HUES6 (cell line): ENCODE measurements around the gene C5orf34.
"Not testable (repeated sequence)": the region's sequence is repeated elsewhere in the genome, so short reads cannot be mapped to it uniquely, and the experiment has no call there.

Source experiments
- H3K27ac ChIP-seq: 2 replicates; pipeline ENCODE4 v1.7.0; 2013; ENCODE audit warnings: low read depth, mild to moderate bottlenecking, low read length, inconsistent platforms
- H3K27me3 ChIP-seq: 2 replicates; pipeline ENCODE4 v1.6.1; 2013; ENCODE audit warnings: low read length; ENCODE audit not compliant: control insufficient read depth, insufficient read depth
- H3K36me3 ChIP-seq: 2 replicates; pipeline ENCODE4 v1.6.1; 2013; ENCODE audit warnings: low read length; ENCODE audit not compliant: control insufficient read depth, insufficient read depth
- H3K4me1 ChIP-seq: 2 replicates; pipeline ENCODE4 v1.6.1; 2013; ENCODE audit warnings: low read length; ENCODE audit not compliant: control insufficient read depth, insufficient read depth
- H3K4me3 ChIP-seq: 2 replicates; pipeline ENCODE4 v1.5.1; 2013; ENCODE audit warnings: low read depth, low read length
- H3K9ac ChIP-seq: one replicate; pipeline ENCODE4 v1.6.1; 2013; ENCODE audit warnings: mild to moderate bottlenecking, low read length
- H3K9me3 ChIP-seq: 2 replicates; pipeline ENCODE4 v1.6.1; 2013; ENCODE audit warnings: low read depth, low read length; ENCODE audit not compliant: control insufficient read depth, insufficient read depth

The C5orf34 gene

DNA sequence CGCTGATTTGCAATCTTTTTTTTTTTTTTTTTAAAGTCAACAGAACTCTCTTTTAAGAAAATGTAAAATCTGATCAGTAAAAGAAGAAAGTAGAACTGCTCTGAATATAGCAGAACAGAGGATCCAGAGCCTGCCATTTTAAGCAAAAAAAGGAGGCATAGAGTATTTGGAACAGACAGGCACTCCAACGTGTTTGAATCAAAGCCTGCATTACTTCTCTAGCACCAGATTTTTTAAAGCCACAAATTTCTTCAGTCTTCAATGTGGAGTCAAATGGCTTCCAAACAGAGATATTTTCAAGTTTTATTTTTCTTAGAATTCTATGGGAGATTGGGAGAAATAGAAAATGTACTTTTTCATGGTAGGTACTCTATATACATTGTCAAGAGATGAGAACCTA is 36.8 kb upstream of the C5orf34 start:
- Histone ChIP-seq H3K27me3 (no peaks in the 10 kb centered on the region), H3K9me3 (no peaks in the 10 kb centered on the region), H3K27ac (no peak overlapping the region), H3K4me3 (no peak overlapping the region), H3K9ac (no peak overlapping the region), H3K4me1 (peaks cover 23% of the 10 kb centered on the region), H3K36me3 (peaks cover 81% of the 10 kb centered on the region)

DNA sequence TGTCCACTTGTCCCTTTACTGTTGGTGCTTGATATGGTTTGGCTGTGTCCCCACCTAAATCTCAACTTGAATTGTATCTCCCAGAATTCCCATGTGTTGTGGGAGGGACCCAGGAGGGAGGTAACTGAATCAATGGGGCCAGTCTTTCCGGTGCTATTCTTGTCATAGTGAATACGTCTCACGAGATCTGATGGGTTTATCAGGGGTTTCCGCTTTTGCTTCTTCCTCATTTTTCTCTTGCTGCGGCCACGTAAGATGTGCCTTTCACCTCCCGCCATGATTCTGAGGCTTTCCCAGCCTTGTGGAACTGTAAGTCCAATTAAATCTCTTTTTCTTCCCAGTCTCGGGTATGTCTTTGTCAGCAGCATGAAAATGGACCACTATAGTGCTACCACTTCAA is 34.3 kb upstream of the C5orf34 start:
- peaks cover 89% of the 10 kb centered on the region for H3K36me3 ChIP-seq
- not testable (repeated sequence) for H3K27me3 ChIP-seq, H3K4me3 ChIP-seq, H3K9ac ChIP-seq, H3K27ac ChIP-seq, H3K9me3 ChIP-seq
- peaks cover 11% of the 10 kb centered on the region for H3K4me1 ChIP-seq

DNA sequence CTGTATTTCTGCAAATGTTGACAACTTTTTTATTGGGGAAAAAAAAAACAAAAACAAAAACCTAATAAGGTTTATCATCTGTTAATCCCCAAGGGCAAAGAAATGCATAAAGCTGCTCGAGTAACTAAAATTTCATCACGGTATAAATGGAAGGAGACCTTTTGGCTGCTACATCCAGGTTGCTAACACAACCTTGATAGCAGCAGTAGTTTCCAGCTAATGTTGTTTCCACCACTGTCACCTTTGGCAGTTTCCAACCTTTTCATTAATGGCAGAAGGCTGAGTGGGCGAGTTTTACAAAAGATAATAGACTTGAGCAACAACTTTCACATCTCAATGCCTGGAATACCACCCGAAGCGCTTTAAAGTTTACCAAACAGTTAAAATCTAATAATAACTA is 33.4 kb upstream of the C5orf34 start:
- no peaks in the 10 kb centered on the region for H3K9me3 ChIP-seq
- H3K4me3 ChIP-seq = no peak overlapping the region
- no peaks in the 10 kb centered on the region for H3K27me3 ChIP-seq
- no peak overlapping the region for H3K9ac ChIP-seq
- no peak overlapping the region for H3K27ac ChIP-seq
- H3K4me1 ChIP-seq = peaks cover 2% of the 10 kb centered on the region
- H3K36me3 ChIP-seq = peaks cover 89% of the 10 kb centered on the region

DNA sequence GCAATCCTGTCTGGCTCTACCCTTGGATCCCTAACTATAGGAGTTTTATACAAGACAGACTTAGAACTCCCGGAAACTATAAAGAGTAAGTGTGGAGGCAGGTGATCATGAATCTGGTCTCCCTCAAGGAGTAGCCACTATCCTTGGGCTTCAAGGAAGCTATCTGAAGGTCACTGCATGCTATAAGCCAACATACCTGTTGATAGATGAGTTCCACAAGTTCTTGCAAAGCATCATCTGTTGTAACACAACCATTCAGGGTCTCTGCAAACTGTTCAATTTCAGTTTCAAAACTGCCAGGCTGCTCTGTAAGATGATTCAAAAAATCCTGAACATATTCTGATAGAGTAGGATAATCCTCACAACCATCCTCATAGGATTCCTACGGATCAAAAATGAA is 32.6 kb upstream of the C5orf34 start:
- no peak overlapping the region for H3K4me3 ChIP-seq
- no peaks in the 10 kb centered on the region for H3K9me3 ChIP-seq
- H3K36me3 ChIP-seq = peaks cover 89% of the 10 kb centered on the region
- H3K9ac ChIP-seq = no peak overlapping the region
- no peaks in the 10 kb centered on the region; the same call in 1 of the 2 replicates for H3K4me1 ChIP-seq
- no peak overlapping the region for H3K27ac ChIP-seq
- no peaks in the 10 kb centered on the region for H3K27me3 ChIP-seq

DNA sequence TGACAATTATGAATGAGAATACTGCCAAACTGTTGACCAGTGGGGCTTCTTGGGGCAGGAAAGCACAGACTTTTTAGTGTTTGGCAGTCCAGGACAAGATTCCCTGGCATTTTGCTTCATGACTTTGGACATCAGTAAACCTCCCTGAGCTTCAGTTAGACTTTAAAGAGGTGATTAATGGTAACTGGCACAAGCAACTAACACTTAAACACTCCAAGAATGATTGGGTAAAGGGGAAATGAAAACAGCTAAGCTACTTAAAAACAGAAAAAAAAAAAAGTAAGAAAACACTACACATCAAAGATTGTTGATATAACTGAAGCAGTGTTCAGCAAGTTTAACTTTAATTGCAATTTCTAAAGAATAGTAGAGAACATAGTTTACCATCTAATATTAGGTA is 28.5 kb upstream of the C5orf34 start:
- Histone ChIP-seq H3K36me3 (peaks cover 96% of the 10 kb centered on the region), H3K4me1 (no peaks in the 10 kb centered on the region), H3K9me3 (no peaks in the 10 kb centered on the region)

DNA sequence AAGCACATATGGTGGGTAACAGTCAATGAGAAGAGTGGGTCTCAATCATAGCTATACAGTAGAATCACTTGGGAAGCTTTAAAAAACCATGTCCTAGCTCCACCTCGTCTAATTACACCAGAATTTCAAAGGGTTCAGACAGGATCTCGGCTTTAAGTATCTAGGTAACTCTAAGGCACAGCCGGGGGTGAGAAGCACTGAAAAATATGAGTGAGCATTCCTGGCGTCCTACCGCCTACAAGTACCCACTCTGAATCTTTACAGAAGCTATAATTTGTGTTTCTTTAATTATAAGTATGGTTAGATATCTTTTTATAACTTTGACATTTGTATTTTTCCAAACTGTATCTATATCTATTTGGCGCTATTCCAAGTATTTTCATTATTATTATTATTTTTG is 25.8 kb upstream of the C5orf34 start:
- Histone ChIP-seq H3K27ac (no peak overlapping the region), H3K36me3 (peaks cover 97% of the 10 kb centered on the region), H3K27me3 (no peaks in the 10 kb centered on the region), H3K4me3 (no peak overlapping the region), H3K9me3 (no peaks in the 10 kb centered on the region), H3K9ac (no peak overlapping the region), H3K4me1 (no peaks in the 10 kb centered on the region)

More for the DNA sequence above, 28.5 kb upstream of the C5orf34 start:
- Histone ChIP-seq H3K4me3 (no peak overlapping the region), H3K27ac (no peak overlapping the region), H3K9ac (no peak overlapping the region), H3K27me3 (no peaks in the 10 kb centered on the region)

DNA sequence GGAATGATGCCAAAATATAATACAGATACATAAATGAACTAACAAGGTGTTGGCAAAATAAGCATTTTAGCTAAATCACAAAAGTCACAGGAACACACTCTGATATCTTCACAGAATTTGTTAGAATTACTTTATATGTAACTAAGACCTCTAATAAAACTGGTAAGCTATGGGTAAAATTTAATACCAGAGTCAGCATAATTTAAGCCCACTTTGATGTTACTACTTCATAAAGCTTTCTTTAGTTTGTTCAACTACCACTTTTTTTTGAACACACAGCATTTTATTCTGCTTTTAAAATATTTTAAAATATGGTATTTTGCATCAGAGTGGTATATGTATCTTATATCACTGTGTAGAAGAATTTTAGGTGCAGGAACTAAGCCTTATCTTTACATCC is 22.0 kb upstream of the C5orf34 start:
- no peak overlapping the region for H3K9ac ChIP-seq
- H3K27me3 ChIP-seq = no peaks in the 10 kb centered on the region
- H3K4me1 ChIP-seq = no peaks in the 10 kb centered on the region
- peaks cover 98% of the 10 kb centered on the region for H3K36me3 ChIP-seq
- no peak overlapping the region for H3K27ac ChIP-seq
- no peaks in the 10 kb centered on the region for H3K9me3 ChIP-seq
- no peak overlapping the region for H3K4me3 ChIP-seq

DNA sequence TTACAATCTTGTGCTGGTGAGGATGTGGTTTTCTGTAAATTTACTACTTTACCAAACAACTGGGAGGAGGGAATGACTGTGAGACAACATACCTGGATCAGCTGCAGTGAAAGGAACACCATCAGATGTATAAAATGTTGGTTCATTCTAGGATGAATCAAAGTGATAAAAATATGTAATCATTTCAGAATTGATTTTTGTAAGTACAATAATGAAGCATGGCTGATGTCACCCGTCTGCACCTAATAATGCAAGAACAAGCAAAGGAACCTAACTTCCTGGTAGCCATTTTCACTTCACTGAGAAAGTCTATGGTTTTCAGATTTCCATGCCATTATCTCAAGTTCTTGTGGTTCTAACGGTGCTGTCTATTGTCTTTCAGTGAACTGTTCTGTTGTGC is 18.7 kb upstream of the C5orf34 start:
- Histone ChIP-seq H3K36me3 (peaks cover 98% of the 10 kb centered on the region), H3K4me1 (no peaks in the 10 kb centered on the region), H3K27me3 (no peaks in the 10 kb centered on the region), H3K4me3 (no peak overlapping the region), H3K27ac (no peak overlapping the region), H3K9ac (no peak overlapping the region), H3K9me3 (no peaks in the 10 kb centered on the region)

DNA sequence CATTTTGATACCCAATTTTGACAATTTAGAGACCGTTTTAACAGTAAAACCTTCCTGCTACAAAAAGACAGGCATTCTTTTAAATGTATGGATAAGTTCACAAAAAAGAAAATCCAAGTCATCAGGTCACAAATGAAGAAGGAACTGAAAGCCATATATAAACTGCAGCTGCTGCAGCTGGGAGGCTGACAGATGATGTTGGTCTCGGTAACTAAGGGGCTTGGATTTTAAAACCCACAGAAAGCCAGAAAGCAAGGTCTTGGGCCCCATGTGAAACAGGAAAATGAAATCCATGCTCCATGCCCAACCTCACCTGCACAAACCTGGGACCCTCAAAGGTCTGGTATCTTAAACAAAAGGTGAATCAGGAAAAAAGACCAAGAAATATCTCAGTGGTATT is 15.7 kb upstream of the C5orf34 start:
- H3K4me1 ChIP-seq = no peaks in the 10 kb centered on the region
- no peaks in the 10 kb centered on the region for H3K27me3 ChIP-seq
- no peak overlapping the region for H3K27ac ChIP-seq
- H3K9me3 ChIP-seq = no peaks in the 10 kb centered on the region
- no peak overlapping the region for H3K4me3 ChIP-seq
- peaks cover 89% of the 10 kb centered on the region for H3K36me3 ChIP-seq
- H3K9ac ChIP-seq = no peak overlapping the region

DNA sequence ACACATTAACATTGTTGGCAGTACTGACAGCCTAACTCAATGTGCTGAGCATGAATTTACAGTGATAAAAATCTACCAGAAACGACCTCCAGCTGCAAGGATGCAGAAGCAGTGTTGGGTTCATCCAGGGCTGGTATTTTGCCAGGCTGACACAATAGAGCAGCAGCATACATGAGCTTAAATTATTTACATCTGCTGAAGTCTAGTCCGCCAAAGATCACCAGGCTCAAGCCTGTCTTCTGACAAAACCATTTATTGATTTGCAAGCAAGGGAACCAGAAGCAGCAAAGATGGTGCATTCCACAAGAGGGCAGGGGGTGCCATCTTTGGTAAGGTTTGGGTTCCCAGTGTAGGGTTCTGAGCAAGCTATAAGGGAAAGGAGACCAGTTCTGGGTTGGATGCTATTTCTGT is 8.7 kb upstream of the C5orf34 start:
- H3K4me3 ChIP-seq = no peak overlapping the region
- H3K27ac ChIP-seq = no peak overlapping the region
- H3K9me3 ChIP-seq = no peaks in the 10 kb centered on the region
- H3K9ac ChIP-seq = no peak overlapping the region
- no peaks in the 10 kb centered on the region for H3K4me1 ChIP-seq
- no peaks in the 10 kb centered on the region for H3K27me3 ChIP-seq
- peaks cover 41% of the 10 kb centered on the region for H3K36me3 ChIP-seq

DNA sequence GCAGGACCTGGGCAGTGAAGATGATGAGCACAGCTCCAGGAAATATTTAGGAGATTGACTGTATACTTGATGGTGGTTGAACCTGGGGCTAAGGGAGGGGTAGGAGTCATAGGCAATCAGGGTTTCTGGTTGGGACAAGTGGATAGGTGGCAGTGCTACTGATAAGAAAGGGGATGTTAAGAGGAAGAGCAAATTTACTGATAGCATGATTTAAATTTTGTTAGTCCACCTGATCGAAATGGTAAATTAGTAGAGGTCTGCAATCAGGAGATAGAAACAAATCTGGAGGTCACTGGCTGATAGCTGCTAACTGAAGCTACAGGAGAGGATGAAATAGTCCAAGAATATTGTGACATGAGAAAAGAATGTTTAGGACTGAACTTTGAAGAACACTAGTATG is 5.7 kb upstream of the C5orf34 start:
- H3K9me3 ChIP-seq = no peaks in the 10 kb centered on the region
- no peak overlapping the region for H3K27ac ChIP-seq
- no peak overlapping the region for H3K9ac ChIP-seq
- H3K27me3 ChIP-seq = no peaks in the 10 kb centered on the region; the same call in 1 of the 2 replicates
- peaks cover 1% of the 10 kb centered on the region for H3K4me1 ChIP-seq
- H3K36me3 ChIP-seq = peaks cover 20% of the 10 kb centered on the region
- no peak overlapping the region for H3K4me3 ChIP-seq

DNA sequence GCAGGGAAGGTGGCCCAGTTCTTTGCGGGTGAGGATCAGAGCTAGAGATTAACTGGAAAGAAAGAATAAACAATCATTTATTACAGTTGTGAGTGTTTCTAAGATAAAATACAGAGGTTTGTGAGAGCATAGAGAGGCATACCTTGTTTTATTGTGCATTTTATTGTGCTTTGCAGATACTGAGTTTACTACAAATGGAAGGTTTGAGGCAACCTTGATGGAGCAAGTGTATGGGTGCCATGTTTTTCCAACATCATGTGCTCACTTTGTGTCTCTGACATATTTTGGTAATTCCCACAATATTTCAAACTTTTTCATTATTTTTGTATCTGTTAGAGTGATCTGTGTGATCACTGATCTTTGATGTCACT is 715 bp upstream of the C5orf34 start:
- peak overlapping the region; percentile 81 for H3K27ac ChIP-seq
- no peaks in the 10 kb centered on the region for H3K36me3 ChIP-seq
- H3K4me1 ChIP-seq = peaks cover 4% of the 10 kb centered on the region

More for the DNA sequence above, 715 bp upstream of the C5orf34 start:
- H3K27me3 ChIP-seq = no peaks in the 10 kb centered on the region; the same call in 1 of the 2 replicates
- peak overlapping the region; percentile 83 for H3K9ac ChIP-seq
- peak overlapping the region; percentile 75 for H3K4me3 ChIP-seq
- peaks cover 6% of the 10 kb centered on the region; the same call in 1 of the 2 replicates for H3K9me3 ChIP-seq
